HepG2 (cell line): ENCODE data around the gene CEP68. TPM values are rescaled to one million over a fixed set of nuclear protein-coding genes. Genes with fewer than 3 reads are reported as not detected.
A peak's percentile ranks its signal among the peaks of the same experiment; 100 is the strongest.

Source experiments
- ATF4 ChIP-seq, 2 experiments: fragments of 450-650 bp in 1 of 2; sonication (generic) in 1 of 2; formaldehyde crosslinking; IDR thresholded peaks; 2 replicates each; pipeline versions ENCODE4 v1.5.0 to v1.8.0; 2020 to 2022; ENCODE audit warnings: mild to moderate bottlenecking in 1 of 2, missing genetic modification reagents in 1 of 2
- ATF7-NPFF ChIP-seq: sonication (generic); formaldehyde crosslinking; IDR thresholded peaks from 2 replicates; pipeline ENCODE4 v1.8.1; 2023; ENCODE audit warnings: mild to moderate bottlenecking, low read depth, missing genetic modification reagents, moderate library complexity
- ATRX ChIP-seq: sonication (generic); formaldehyde crosslinking; IDR thresholded peaks from 2 replicates; pipeline ENCODE4 v1.4.0; 2020; ENCODE audit warnings: missing genetic modification reagents, borderline replicate concordance
- CCAR2 ChIP-seq: fragments of 200-400 bp; formaldehyde crosslinking; optimal IDR thresholded peaks from 2 replicates; pipeline ENCODE3; 2018; ENCODE audit warnings: low read depth, mild to moderate bottlenecking, low read length, moderate library complexity
- HDAC6 ChIP-seq: fragments of 200-600 bp; sonication (generic); IDR thresholded peaks from 2 replicates; pipeline ENCODE4 v1.7.0; 2017; ENCODE audit warnings: mild to moderate bottlenecking, antibody characterized with exemption, low read length, low read depth
- HMG20A ChIP-seq: IDR thresholded peaks from 2 replicates; pipeline ENCODE4 v1.6.1; 2016; ENCODE audit warnings: borderline replicate concordance
- HNRNPH1 ChIP-seq: fragments of 200-400 bp; formaldehyde crosslinking; optimal IDR thresholded peaks from 2 replicates; pipeline ENCODE3; 2017; ENCODE audit warnings: mild to moderate bottlenecking, low read depth, low read length
- NR3C1 ChIP-seq: sonication (generic); formaldehyde crosslinking; IDR thresholded peaks from 2 replicates; pipeline ENCODE4 v1.4.0; 2020; ENCODE audit warnings: missing genetic modification reagents
- PRDM4 ChIP-seq: sonication (generic); formaldehyde crosslinking; IDR thresholded peaks from 2 replicates; pipeline ENCODE4 v1.9.0; 2021; ENCODE audit warnings: missing genetic modification reagents, borderline replicate concordance
- SATB2 ChIP-seq: sonication (generic); formaldehyde crosslinking; IDR thresholded peaks from 2 replicates; pipeline ENCODE4 v1.5.0; 2020; ENCODE audit warnings: missing genetic modification reagents
- SIX1 ChIP-seq: sonication (generic); formaldehyde crosslinking; IDR thresholded peaks from 2 replicates; pipeline ENCODE4 v1.4.0; 2020; ENCODE audit warnings: missing genetic modification reagents, borderline replicate concordance
- SNAI1 ChIP-seq: sonication (generic); formaldehyde crosslinking; IDR thresholded peaks from 2 replicates; pipeline ENCODE4 v1.5.0; 2020; ENCODE audit warnings: mild to moderate bottlenecking, missing genetic modification reagents, borderline replicate concordance
- TERF1 ChIP-seq: sonication (generic); formaldehyde crosslinking; IDR thresholded peaks from 2 replicates; pipeline ENCODE4 v1.8.0; 2022; ENCODE audit warnings: mild to moderate bottlenecking, missing genetic modification reagents, moderate library complexity
- TRIM24 ChIP-seq: sonication (generic); formaldehyde crosslinking; IDR thresholded peaks from 2 replicates; pipeline ENCODE4 v1.8.0; 2022; ENCODE audit warnings: mild to moderate bottlenecking, missing genetic modification reagents
- ZKSCAN5 ChIP-seq: sonication (generic); formaldehyde crosslinking; IDR thresholded peaks from 2 replicates; pipeline ENCODE4 v1.5.1; 2020; ENCODE audit warnings: mild to moderate bottlenecking, missing genetic modification reagents
- ZNF431 ChIP-seq: sonication (generic); formaldehyde crosslinking; IDR thresholded peaks from 2 replicates; pipeline ENCODE4 v1.9.0; 2022; ENCODE audit warnings: missing genetic modification reagents, low read depth, mild to moderate bottlenecking, borderline replicate concordance
- ZNF605 ChIP-seq: sonication (generic); formaldehyde crosslinking; IDR thresholded peaks from 2 replicates; pipeline ENCODE4 v1.8.0; 2022; ENCODE audit warnings: mild to moderate bottlenecking, missing genetic modification reagents
- ZNF878 ChIP-seq: sonication (generic); formaldehyde crosslinking; IDR thresholded peaks from 2 replicates; pipeline ENCODE4 v1.8.1; 2023; ENCODE audit warnings: mild to moderate bottlenecking, missing genetic modification reagents, moderate library complexity
- polyA plus RNA-seq, 8 experiments: library from polyadenylated mRNA; depleted of rRNA in 3 of 8; stranded (reverse) in 7 of 8; unstranded in 1 of 8; fragments of >200 nt; fragmentation: Illumina TruSeq in 4 of 8; extraction: Trizol in 4 of 8; gene quantifications; 2 replicates each; pipeline versions ENCODE4 v1.2.1 to v1.2.3, GENCODE V29; 2011 to 2016; ENCODE audit warnings: low read depth in 4 of 8, missing spikeins in 1 of 8, mixed read lengths in 1 of 8; ENCODE audit not compliant: insufficient read depth in 1 of 8
- total RNA-seq, 5 experiments: library from RNA; depleted of rRNA; stranded (reverse); fragments of >200 nt; fragmentation: Illumina TruSeq; extraction: Trizol; gene quantifications; 2 replicates each; pipeline ENCODE4 v1.2.3, GENCODE V29; 2016; ENCODE audit warnings: low read depth in 1 of 5
- TF ChIP-seq, protein P1 (sequence below): sonication (generic); formaldehyde crosslinking; IDR thresholded peaks from 2 replicates; pipeline ENCODE4 v1.5.0; 2020; ENCODE audit warnings: mild to moderate bottlenecking, missing genetic modification reagents
- TF ChIP-seq, protein P2 (sequence below): sonication (generic); formaldehyde crosslinking; IDR thresholded peaks from 2 replicates; pipeline ENCODE4 v1.8.1; 2023; ENCODE audit warnings: missing genetic modification reagents, inconsistent platforms, borderline replicate concordance

Gene CEP68
- total and polyA plus RNA-seq, 2 of the 13 experiments (the other 11 are each of a cell fraction or from before 2014, with no cell fraction given), result 5.7 to 9.3 TPM

GRCh38 chr2:65054749-65055421 is 1.3 kb upstream of the CEP68 start (continued):
- peak; percentile 29; the same call in 1 of the 2 replicates for TF ChIP-seq ZNF878 (CRISPR knock-in tag)
- TF ChIP-seq ATF4 (CRISPR knock-in tag; IDR thresholded peaks at IDR 0.05), result no peak
- peak; percentile 25; the same call in 1 of the 2 replicates for TF ChIP-seq HMG20A
- TF ChIP-seq ZKSCAN5 (CRISPR knock-in tag), result no peak
- no peak for TF ChIP-seq ATRX
- peak; percentile 74; the same call in 1 of the 2 replicates for TF ChIP-seq SNAI1 (CRISPR knock-in tag)
- no peak for TF ChIP-seq SIX1 (CRISPR knock-in tag)
- TF ChIP-seq CCAR2, result no peak
- no peak for TF ChIP-seq HDAC6
- TF ChIP-seq, protein P1, sequence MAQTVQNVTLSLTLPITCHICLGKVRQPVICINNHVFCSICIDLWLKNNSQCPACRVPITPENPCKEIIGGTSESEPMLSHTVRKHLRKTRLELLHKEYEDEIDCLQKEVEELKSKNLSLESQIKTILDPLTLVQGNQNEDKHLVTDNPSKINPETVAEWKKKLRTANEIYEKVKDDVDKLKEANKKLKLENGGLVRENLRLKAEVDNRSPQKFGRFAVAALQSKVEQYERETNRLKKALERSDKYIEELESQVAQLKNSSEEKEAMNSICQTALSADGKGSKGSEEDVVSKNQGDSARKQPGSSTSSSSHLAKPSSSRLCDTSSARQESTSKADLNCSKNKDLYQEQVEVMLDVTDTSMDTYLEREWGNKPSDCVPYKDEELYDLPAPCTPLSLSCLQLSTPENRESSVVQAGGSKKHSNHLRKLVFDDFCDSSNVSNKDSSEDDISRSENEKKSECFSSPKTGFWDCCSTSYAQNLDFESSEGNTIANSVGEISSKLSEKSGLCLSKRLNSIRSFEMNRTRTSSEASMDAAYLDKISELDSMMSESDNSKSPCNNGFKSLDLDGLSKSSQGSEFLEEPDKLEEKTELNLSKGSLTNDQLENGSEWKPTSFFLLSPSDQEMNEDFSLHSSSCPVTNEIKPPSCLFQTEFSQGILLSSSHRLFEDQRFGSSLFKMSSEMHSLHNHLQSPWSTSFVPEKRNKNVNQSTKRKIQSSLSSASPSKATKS (CRISPR knock-in tag), result 0 out of 2 replicates have a peak, but pooled peaks have one; percentile 49
- TF ChIP-seq ZNF431, result no peak
- no peak for TF ChIP-seq ATF7-NPFF (CRISPR knock-in tag)
- TF ChIP-seq SATB2 (CRISPR knock-in tag), result no peak
- TF ChIP-seq TRIM24, result no peak
- no peak for TF ChIP-seq ZNF605 (CRISPR knock-in tag)
- no peak for TF ChIP-seq HNRNPH1
- TF ChIP-seq TERF1 (CRISPR knock-in tag), result no peak
- no peak for TF ChIP-seq PRDM4
- TF ChIP-seq NR3C1 (CRISPR knock-in tag), result no peak
- TF ChIP-seq, protein P2, sequence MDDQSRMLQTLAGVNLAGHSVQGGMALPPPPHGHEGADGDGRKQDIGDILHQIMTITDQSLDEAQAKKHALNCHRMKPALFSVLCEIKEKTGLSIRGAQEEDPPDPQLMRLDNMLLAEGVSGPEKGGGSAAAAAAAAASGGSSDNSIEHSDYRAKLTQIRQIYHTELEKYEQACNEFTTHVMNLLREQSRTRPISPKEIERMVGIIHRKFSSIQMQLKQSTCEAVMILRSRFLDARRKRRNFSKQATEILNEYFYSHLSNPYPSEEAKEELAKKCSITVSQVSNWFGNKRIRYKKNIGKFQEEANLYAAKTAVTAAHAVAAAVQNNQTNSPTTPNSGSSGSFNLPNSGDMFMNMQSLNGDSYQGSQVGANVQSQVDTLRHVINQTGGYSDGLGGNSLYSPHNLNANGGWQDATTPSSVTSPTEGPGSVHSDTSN (CRISPR knock-in tag), result no peak
